GM12892 (cell line): ENCODE data around the gene TOP1.

Source experiments
- POLR2A ChIP-seq: IDR thresholded peaks from 2 replicates; pipeline ENCODE4 v1.6.1; 2011; ENCODE audit warnings: low read depth, low read length, control low read depth
- TAF1 ChIP-seq: IDR thresholded peaks from 2 replicates; pipeline ENCODE4 v1.6.1; 2011; ENCODE audit warnings: low read depth, mild to moderate bottlenecking, control low read depth, low read length, borderline replicate concordance

DNA sequence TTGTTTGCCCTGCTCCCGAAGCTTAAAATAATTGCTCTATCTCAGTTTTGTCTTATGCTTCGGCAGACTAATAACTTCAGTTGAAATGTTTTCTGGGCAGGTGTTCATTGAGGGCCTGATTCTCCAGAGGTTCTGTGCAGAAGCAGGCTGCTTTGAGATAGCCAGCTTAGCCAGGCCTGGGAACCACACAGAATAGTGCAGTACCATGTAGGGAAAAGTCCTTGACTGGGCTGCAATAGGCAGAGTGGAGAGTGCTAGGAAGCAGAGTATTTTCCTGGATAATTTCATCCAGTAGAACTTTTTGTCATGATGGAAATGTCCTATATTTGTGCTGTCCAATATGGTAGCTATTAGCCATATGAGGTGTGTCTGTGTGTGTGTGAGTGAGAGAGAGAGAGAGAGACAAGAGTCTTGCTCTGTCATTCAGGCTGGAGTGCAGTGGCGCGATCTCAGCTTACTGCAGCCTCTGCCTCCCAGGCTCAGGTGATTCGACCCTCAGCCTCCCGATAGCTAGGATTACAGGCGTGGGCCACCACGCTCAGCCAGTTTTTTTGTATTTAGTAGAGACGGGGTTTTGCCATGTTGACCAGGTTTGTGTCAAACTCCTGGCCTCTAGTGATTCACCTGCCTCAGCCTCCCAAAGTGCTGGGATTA lies 15.9 kb downstream of the TOP1 start:
- TF ChIP-seq TAF1: no peak
- TF ChIP-seq POLR2A: no peak
